Coronary artery (tissue), 2 donors: ENCODE results near the gene ZNF335.

Source experiments
- DNase-seq: peaks from one replicate; pipeline ENCODE4 v3.0.0-alpha.2; 2017; ENCODE audit warnings: low spot score
- H3K27ac ChIP-seq, 2 donors: fragments of 200-600 bp; sonication (generic); one replicate each; pipeline ENCODE4 v1.5.1; 2016 to 2019
- H3K4me3 ChIP-seq: fragments of 200-600 bp; sonication (generic); 2 replicates; pipeline ENCODE4 v1.5.1; 2016; ENCODE audit warnings: mild to moderate bottlenecking, moderate library complexity
- CTCF ChIP-seq: fragments of 200-600 bp; sonication (generic); IDR thresholded peaks from one replicate; pipeline ENCODE4 v1.5.1; 2019; ENCODE audit warnings: antibody characterized with exemption

The ZNF335 gene

GRCh38 chr20:46007671-46008070 is 35.7 kb upstream of the ZNF335 start:
- H3K4me3 ChIP-seq, result no peak overlapping the region
- no peak for DNase-seq
- H3K27ac ChIP-seq, result no peak overlapping the region
- no peak for TF ChIP-seq CTCF

- Histone ChIP-seq H3K27ac (no peak overlapping the region), H3K4me3 (no peak overlapping the region)
- DNase-seq, result no peak
- TF ChIP-seq CTCF, result no peak
Measured at GRCh38 chr20:46006964-46007363, 35.0 kb upstream of the ZNF335 start.

GRCh38 chr20:46006022-46006705 is 34.2 kb upstream of the ZNF335 start:
- Histone ChIP-seq H3K4me3 (no peak overlapping the region), H3K27ac (no peak overlapping the region)
- no peak for TF ChIP-seq CTCF
- DNase-seq, result no peak

DNA sequence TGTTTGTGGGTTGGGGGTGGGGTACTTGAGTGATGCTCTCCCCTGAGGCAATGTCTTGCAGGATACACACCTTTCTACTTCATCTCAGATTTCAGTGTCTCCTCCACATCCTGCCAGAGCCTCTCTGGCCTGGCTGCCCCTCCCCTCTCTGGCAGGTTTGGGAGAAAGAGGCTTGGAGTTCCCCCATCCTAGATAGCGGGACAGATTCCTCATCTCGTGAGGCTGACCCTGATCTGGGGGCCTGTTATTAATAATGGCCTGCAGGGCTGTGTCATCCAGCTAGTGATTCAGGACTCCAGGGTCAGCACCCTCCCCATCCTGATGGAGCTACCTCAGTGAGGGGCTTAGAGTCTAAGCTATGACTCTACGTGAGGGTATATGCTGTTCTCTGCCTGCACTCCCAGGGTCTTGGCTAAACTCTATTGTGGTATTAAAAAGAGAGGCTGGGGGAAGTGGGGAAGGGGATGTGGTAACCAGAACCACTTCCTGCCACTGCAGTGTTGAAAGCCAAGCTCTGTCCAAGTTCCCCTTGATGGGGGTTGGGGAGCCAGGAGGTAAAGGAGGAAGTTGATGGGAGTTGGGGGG is 33.0 kb upstream of the ZNF335 start:
- DNase-seq, result no peak
- no peak overlapping the region for H3K27ac ChIP-seq

DNA sequence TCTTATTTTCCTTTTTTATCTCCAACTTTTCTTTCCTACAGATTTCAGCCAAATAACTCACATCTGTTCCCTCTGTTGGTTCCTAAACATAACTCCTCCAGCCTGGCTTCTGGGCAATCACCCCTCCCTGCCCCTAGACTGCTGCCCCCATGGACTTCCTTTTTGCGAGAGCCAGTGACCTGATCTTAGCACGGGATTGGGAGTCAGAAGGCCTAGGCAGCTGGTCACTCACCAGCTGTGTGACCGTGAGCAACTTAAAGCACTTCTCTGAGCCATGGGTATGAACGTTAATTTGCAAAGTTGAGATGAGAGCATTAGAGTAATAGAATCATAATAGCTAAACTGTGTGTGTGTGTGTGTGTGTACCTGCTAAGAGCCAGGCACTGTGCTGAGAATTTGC is 32.2 kb upstream of the ZNF335 start:
- no peak overlapping the region for H3K27ac ChIP-seq
- no peak for TF ChIP-seq CTCF
- DNase-seq, result no peak
- no peak overlapping the region for H3K4me3 ChIP-seq

More for the DNA sequence above, 33.0 kb upstream of the ZNF335 start:
- H3K4me3 ChIP-seq, result no peak overlapping the region
- TF ChIP-seq CTCF, result no peak

DNA sequence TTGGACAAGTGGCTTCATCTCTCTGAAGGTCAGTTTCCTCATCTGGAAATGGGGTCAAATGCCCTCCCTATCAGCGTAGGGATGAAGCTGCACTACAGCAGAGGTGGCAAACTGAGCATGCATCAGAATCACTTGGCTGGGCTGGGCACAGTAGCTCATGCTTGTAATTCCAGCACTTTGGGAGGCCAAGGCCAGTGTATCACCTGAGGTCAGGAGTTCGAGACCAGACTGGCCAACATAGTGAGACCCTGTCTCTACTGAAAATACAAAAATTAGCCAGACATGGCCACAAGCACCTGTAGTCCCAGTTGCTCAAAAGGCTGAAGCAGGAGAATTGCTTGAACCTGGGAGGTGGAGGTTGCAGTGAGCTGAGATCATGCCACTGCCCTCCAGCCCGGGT is 30.0 kb upstream of the ZNF335 start:
- TF ChIP-seq CTCF, result no peak
- H3K27ac ChIP-seq, result no peak overlapping the region
- H3K4me3 ChIP-seq, result no peak overlapping the region
- DNase-seq, result no peak

GRCh38 chr20:46001498-46001897 is 29.5 kb upstream of the ZNF335 start:
- TF ChIP-seq CTCF, result no peak
- DNase-seq, result no peak
- H3K27ac ChIP-seq, result no peak overlapping the region
- no peak overlapping the region for H3K4me3 ChIP-seq
